SK-N-SH (cell line): ENCODE results near the gene TNPO2. TPM values are rescaled to one million over a fixed set of nuclear protein-coding genes. Genes with fewer than 3 reads are reported as not detected.

Experiments used
- CTCF ChIA-PET: fragments of 300-600, 350-600 bp; formaldehyde crosslinking; extraction: SDS; loops from one replicate; lab custom pipeline; 2021; lab: Yijun Ruan, JAX
- POLR2A ChIA-PET: fragments of 350-600 bp; sonication (Branson Sonifier 250); formaldehyde crosslinking; extraction: SDS; loops from one replicate; lab custom pipeline; 2020; ENCODE audit warnings: antibody characterized with exemption, inconsistent platforms; lab: Yijun Ruan, JAX
- DNase-seq: peaks from one replicate; pipeline ENCODE4 v3.0.0; 2012
- H2AFZ ChIP-seq: fragments of 200-600 bp; sonication (generic); 2 replicates; pipeline ENCODE4 v1.8.1; 2016; ENCODE audit warnings: antibody characterized with exemption, mild to moderate bottlenecking, low read depth
- H3F3A ChIP-seq: fragments of 200-600 bp; sonication (generic); replicated peaks from 2 replicates; pipeline ENCODE3; 2016; ENCODE audit warnings: antibody characterized with exemption, mild to moderate bottlenecking; ENCODE audit not compliant: insufficient read depth
- H3K27ac ChIP-seq, 2 experiments: fragments of 200-500 bp in 1 of 2; fragments of 200-600 bp in 1 of 2; sonication (Bioruptor generic) in 1 of 2; sonication (generic), shearing (Covaris generic) in 1 of 2; 2 replicates each; pipeline versions ENCODE4 v1.5.1 to v1.6.1; 2014 to 2016; ENCODE audit warnings: low read depth in 2 of 2, inconsistent platforms in 1 of 2, low read length in 1 of 2, mild to moderate bottlenecking in 1 of 2, mixed read lengths in 1 of 2
- H3K27me3 ChIP-seq: fragments of 200-600 bp; sonication (generic), shearing (Covaris generic); 2 replicates; pipeline ENCODE4 v1.6.1; 2016; ENCODE audit warnings: mixed run types; ENCODE audit not compliant: insufficient read depth
- H3K36me3 ChIP-seq, 2 experiments: fragments of 200-500 bp in 1 of 2; fragments of 200-600 bp in 1 of 2; sonication (Bioruptor generic) in 1 of 2; sonication (generic) in 1 of 2; replicated peaks in 1 of 2; 2 replicates each; pipeline versions ENCODE3 to v1.5.1; 2014 to 2016; ENCODE audit warnings: low read length in 1 of 2, mild to moderate bottlenecking in 1 of 2; ENCODE audit not compliant: insufficient read depth in 2 of 2, control insufficient read depth in 1 of 2
- H3K4me1 ChIP-seq, 2 experiments: fragments of 200-500 bp in 1 of 2; fragments of 200-600 bp in 1 of 2; sonication (Bioruptor generic) in 1 of 2; sonication (generic), shearing (Covaris generic) in 1 of 2; 2 replicates each; pipeline versions ENCODE4 v1.5.1 to v1.6.1; 2014 to 2016; ENCODE audit warnings: low read depth in 1 of 2, low read length in 1 of 2, mixed run types in 1 of 2; ENCODE audit not compliant: insufficient read depth in 2 of 2, control insufficient read depth in 1 of 2
- H3K4me2 ChIP-seq: fragments of 200-600 bp; sonication (generic), shearing (Covaris generic); 2 replicates; pipeline ENCODE4 v1.6.1; 2017; ENCODE audit warnings: mixed run types
- H3K4me3 ChIP-seq, 2 experiments: fragments of 200-500 bp in 1 of 2; fragments of 200-600 bp in 1 of 2; sonication (Bioruptor generic) in 1 of 2; sonication (generic), shearing (Covaris generic) in 1 of 2; 2 replicates each; pipeline versions ENCODE4 v1.5.1 to v1.8.1; 2014 to 2016; ENCODE audit warnings: low read depth in 2 of 2, inconsistent platforms in 1 of 2, low read length in 1 of 2, mild to moderate bottlenecking in 1 of 2, mixed read lengths in 1 of 2, moderate library complexity in 1 of 2
- H3K79me2 ChIP-seq: fragments of 200-600 bp; sonication (generic); 2 replicates; pipeline ENCODE4 v1.8.1; 2017; ENCODE audit warnings: mild to moderate bottlenecking; ENCODE audit not compliant: insufficient read depth
- H3K9ac ChIP-seq: fragments of 200-600 bp; sonication (generic); 2 replicates; pipeline ENCODE4 v1.6.1; 2017; ENCODE audit warnings: mixed run types
- H3K9me2 ChIP-seq: fragments of 200-600 bp; sonication (generic); 2 replicates; pipeline ENCODE4 v1.6.1; 2017; ENCODE audit warnings: mixed run types
- H3K9me3 ChIP-seq: fragments of 200-600 bp; sonication (generic); 2 replicates; pipeline ENCODE4 v1.6.1; 2017; ENCODE audit warnings: mixed run types, mild to moderate bottlenecking, moderate library complexity
- H4K20me1 ChIP-seq: fragments of 200-600 bp; sonication (generic); 2 replicates; pipeline ENCODE4 v1.6.1; 2017; ENCODE audit warnings: mild to moderate bottlenecking, mixed run types; ENCODE audit not compliant: insufficient read depth
- CHD2 ChIP-seq: fragments of 150-350 bp; IDR thresholded peaks from 2 replicates; pipeline ENCODE4 v1.6.1; 2018; ENCODE audit warnings: low read length; ENCODE audit not compliant: partially characterized antibody
- ELF1 ChIP-seq: IDR thresholded peaks from 2 replicates; pipeline ENCODE4 v1.4.0; 2012
- FOSL2 ChIP-seq: IDR thresholded peaks from 2 replicates; pipeline ENCODE4 v1.4.0; 2012; ENCODE audit warnings: low read depth, mild to moderate bottlenecking, moderate library complexity, borderline replicate concordance
- FOXJ3 ChIP-seq: sonication (generic); formaldehyde crosslinking; IDR thresholded peaks from 2 replicates; pipeline ENCODE4 v1.5.1; 2020; ENCODE audit warnings: mild to moderate bottlenecking, missing genetic modification reagents
- FOXM1 ChIP-seq: IDR thresholded peaks from 2 replicates; pipeline ENCODE4 v1.4.0; 2012; ENCODE audit warnings: low read depth, mild to moderate bottlenecking
- MEF2A ChIP-seq: IDR thresholded peaks from 2 replicates; pipeline ENCODE4 v1.4.0; 2012; ENCODE audit warnings: low read depth, borderline replicate concordance
- POLR2AphosphoS5 ChIP-seq: IDR thresholded peaks from 2 replicates; pipeline ENCODE4 v1.6.1; 2012; ENCODE audit warnings: low read depth, low read length
- RCOR1 ChIP-seq: fragments of 150-350 bp; IDR thresholded peaks from 2 replicates; pipeline ENCODE4 v1.6.1; 2017; ENCODE audit warnings: antibody characterized with exemption, low read length
- RFX5 ChIP-seq: IDR thresholded peaks from 2 replicates; pipeline ENCODE4 v1.6.1; 2012; ENCODE audit warnings: mild to moderate bottlenecking, improper control_type of control experiment, low read length
- RXRA ChIP-seq: IDR thresholded peaks from 2 replicates; pipeline ENCODE4 v1.4.0; 2012; ENCODE audit warnings: low read depth, mild to moderate bottlenecking, borderline replicate concordance
- SIN3A ChIP-seq: IDR thresholded peaks from 2 replicates; pipeline ENCODE4 v1.6.1; 2012; ENCODE audit warnings: low read depth, mild to moderate bottlenecking, low read length, moderate library complexity, borderline replicate concordance
- SMC3 ChIP-seq: IDR thresholded peaks from 2 replicates; pipeline ENCODE4 v1.6.1; 2012; ENCODE audit warnings: low read depth, low read length, improper control_type of control experiment
- TAF1 ChIP-seq: IDR thresholded peaks from 2 replicates; pipeline ENCODE4 v1.6.1; 2012; ENCODE audit warnings: low read depth, mild to moderate bottlenecking, low read length, moderate library complexity, borderline replicate concordance
- TCF12 ChIP-seq: IDR thresholded peaks from 2 replicates; pipeline ENCODE4 v1.4.0; 2012
- YY1 ChIP-seq: IDR thresholded peaks from 2 replicates; pipeline ENCODE4 v1.4.0; 2012; ENCODE audit warnings: low read depth, mild to moderate bottlenecking
- WGBS: methylation state at CpG from one replicate; pipeline ENCODE4 v1.1.6; 2017; ENCODE audit warnings: low lambda C conversion rate; 5-methylcytosine and 5-hydroxymethylcytosine counted together
- polyA plus RNA-seq, 3 experiments: library from polyadenylated mRNA; depleted of rRNA; stranded (reverse); fragments of >200 nt; gene quantifications; 2 replicates each; pipeline ENCODE4 v1.2.3, GENCODE V29; 2012
- TF ChIP-seq, protein P1 (sequence below): IDR thresholded peaks from 2 replicates; pipeline ENCODE4; 2012
- TF ChIP-seq, protein P2 (sequence below): fragments of 150-350 bp; IDR thresholded peaks from 2 replicates; pipeline ENCODE4 v1.6.1; 2017; ENCODE audit warnings: antibody characterized with exemption, low read length, low read depth, borderline replicate concordance
- TF ChIP-seq, protein P3 (sequence below): fragments of 200-600 bp; sonication (generic); IDR thresholded peaks from 2 replicates; pipeline ENCODE4 v1.6.1; 2017; ENCODE audit warnings: antibody characterized with exemption, mild to moderate bottlenecking, moderate library complexity
- TF ChIP-seq, protein P4 (sequence below): IDR thresholded peaks from 2 replicates; pipeline ENCODE4 v1.6.1; 2012; ENCODE audit warnings: mild to moderate bottlenecking, low read depth, low read length, moderate library complexity

TNPO2 gene
- polyA plus RNA-seq, 1 of the 3 experiments (the other 2 are of a cell fraction) = 82.4 TPM

DNA sequence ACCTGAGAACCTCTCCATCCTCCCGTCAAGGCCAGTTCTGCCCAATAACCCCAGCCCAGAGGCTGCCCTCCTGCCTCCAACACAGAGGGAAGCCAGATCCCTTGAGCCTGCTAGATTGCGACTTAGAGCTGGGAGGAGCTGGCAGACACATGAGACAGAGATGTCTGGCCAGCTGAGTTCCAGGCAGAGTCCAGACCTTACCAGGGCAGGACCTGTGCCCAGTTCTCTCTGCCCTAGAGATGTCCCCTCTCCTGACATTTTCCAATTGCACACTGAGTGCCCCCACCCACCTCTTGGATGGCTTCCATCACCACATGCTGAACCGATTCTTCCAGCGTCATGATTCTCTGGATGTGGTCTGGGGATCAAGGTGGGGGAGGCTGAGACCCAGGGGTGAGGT lies 48.6 kb upstream of the TNPO2 start:
- TF ChIP-seq, protein P1, sequence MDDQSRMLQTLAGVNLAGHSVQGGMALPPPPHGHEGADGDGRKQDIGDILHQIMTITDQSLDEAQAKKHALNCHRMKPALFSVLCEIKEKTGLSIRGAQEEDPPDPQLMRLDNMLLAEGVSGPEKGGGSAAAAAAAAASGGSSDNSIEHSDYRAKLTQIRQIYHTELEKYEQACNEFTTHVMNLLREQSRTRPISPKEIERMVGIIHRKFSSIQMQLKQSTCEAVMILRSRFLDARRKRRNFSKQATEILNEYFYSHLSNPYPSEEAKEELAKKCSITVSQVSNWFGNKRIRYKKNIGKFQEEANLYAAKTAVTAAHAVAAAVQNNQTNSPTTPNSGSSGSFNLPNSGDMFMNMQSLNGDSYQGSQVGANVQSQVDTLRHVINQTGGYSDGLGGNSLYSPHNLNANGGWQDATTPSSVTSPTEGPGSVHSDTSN = no peak
- TF ChIP-seq YY1 = no peak
- TF ChIP-seq, protein P2, sequence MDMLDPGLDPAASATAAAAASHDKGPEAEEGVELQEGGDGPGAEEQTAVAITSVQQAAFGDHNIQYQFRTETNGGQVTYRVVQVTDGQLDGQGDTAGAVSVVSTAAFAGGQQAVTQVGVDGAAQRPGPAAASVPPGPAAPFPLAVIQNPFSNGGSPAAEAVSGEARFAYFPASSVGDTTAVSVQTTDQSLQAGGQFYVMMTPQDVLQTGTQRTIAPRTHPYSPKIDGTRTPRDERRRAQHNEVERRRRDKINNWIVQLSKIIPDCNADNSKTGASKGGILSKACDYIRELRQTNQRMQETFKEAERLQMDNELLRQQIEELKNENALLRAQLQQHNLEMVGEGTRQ = no peak
- TF ChIP-seq SMC3 = no peak
- no peak for TF ChIP-seq POLR2AphosphoS5
- TF ChIP-seq RXRA = no peak
- TF ChIP-seq FOXM1 = no peak
- TF ChIP-seq FOXJ3 (CRISPR knock-in tag) = no peak
- no peak for TF ChIP-seq TCF12
- TF ChIP-seq, protein P3, sequence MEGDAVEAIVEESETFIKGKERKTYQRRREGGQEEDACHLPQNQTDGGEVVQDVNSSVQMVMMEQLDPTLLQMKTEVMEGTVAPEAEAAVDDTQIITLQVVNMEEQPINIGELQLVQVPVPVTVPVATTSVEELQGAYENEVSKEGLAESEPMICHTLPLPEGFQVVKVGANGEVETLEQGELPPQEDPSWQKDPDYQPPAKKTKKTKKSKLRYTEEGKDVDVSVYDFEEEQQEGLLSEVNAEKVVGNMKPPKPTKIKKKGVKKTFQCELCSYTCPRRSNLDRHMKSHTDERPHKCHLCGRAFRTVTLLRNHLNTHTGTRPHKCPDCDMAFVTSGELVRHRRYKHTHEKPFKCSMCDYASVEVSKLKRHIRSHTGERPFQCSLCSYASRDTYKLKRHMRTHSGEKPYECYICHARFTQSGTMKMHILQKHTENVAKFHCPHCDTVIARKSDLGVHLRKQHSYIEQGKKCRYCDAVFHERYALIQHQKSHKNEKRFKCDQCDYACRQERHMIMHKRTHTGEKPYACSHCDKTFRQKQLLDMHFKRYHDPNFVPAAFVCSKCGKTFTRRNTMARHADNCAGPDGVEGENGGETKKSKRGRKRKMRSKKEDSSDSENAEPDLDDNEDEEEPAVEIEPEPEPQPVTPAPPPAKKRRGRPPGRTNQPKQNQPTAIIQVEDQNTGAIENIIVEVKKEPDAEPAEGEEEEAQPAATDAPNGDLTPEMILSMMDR = no peak
- no peak for TF ChIP-seq RFX5
- TF ChIP-seq ELF1 = no peak
- no peak for TF ChIP-seq FOSL2
- TF ChIP-seq, protein P4, sequence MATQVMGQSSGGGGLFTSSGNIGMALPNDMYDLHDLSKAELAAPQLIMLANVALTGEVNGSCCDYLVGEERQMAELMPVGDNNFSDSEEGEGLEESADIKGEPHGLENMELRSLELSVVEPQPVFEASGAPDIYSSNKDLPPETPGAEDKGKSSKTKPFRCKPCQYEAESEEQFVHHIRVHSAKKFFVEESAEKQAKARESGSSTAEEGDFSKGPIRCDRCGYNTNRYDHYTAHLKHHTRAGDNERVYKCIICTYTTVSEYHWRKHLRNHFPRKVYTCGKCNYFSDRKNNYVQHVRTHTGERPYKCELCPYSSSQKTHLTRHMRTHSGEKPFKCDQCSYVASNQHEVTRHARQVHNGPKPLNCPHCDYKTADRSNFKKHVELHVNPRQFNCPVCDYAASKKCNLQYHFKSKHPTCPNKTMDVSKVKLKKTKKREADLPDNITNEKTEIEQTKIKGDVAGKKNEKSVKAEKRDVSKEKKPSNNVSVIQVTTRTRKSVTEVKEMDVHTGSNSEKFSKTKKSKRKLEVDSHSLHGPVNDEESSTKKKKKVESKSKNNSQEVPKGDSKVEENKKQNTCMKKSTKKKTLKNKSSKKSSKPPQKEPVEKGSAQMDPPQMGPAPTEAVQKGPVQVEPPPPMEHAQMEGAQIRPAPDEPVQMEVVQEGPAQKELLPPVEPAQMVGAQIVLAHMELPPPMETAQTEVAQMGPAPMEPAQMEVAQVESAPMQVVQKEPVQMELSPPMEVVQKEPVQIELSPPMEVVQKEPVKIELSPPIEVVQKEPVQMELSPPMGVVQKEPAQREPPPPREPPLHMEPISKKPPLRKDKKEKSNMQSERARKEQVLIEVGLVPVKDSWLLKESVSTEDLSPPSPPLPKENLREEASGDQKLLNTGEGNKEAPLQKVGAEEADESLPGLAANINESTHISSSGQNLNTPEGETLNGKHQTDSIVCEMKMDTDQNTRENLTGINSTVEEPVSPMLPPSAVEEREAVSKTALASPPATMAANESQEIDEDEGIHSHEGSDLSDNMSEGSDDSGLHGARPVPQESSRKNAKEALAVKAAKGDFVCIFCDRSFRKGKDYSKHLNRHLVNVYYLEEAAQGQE = no peak
- TF ChIP-seq SIN3A = no peak
- TF ChIP-seq RCOR1 = no peak
- TF ChIP-seq CHD2 = no peak
- no peak for TF ChIP-seq TAF1
- no peak for TF ChIP-seq MEF2A
- POLR2A ChIA-PET = interaction anchor here (1.0 to 2.1 kb wide), 3 partner anchors 20 to 22 kb away, joined by 3 to 10 read pairs (median 5); partner anchors contain the start of gene JUNB

More for the DNA sequence above, 48.6 kb upstream of the TNPO2 start:
- H3K9ac ChIP-seq = no peak overlapping the region
- no peaks in the 10 kb centered on the region for H3K79me2 ChIP-seq
- no peaks in the 10 kb centered on the region for H3K27me3 ChIP-seq
- H3K9me3 ChIP-seq = no peaks in the 10 kb centered on the region
- no peak overlapping the region for H3K4me3 ChIP-seq
- WGBS = 60% methylated on average over 4 of the region's 4 CpGs
- no peaks in the 10 kb centered on the region for H3K36me3 ChIP-seq
- H3K27ac ChIP-seq = peak overlapping the region in 1 of 2 experiments; percentile 51; a peak in 1 of 4 replicates
- no peak for DNase-seq
- H3K9me2 ChIP-seq = no peaks in the 10 kb centered on the region
- no peak overlapping the region for H3K4me2 ChIP-seq
- H3K4me1 ChIP-seq = peaks cover 6 to 30% of the 10 kb centered on the region in 2 experiments; a peak in 1 of 4 replicates
- H2AFZ ChIP-seq = no peak overlapping the region
- CTCF ChIA-PET = interaction anchor here (1.0 to 12.1 kb wide), 6 partner anchors 9 to 39 kb away, joined by 4 to 447 read pairs (median 12); partner anchors contain the start of genes JUNB, PRDX2, THSD8 and TRIR
- no peaks in the 10 kb centered on the region for H4K20me1 ChIP-seq
- peaks cover 14% of the 10 kb centered on the region for H3F3A ChIP-seq
